Epidermal melanocyte (primary cell): ENCODE data around the gene RPL13A.

Source experiments
- DNase-seq: peaks from one replicate; pipeline ENCODE4 v3.0.0; 2011; ENCODE audit warnings: low spot score; ENCODE audit not compliant: insufficient read length

RPL13A gene

GRCh38 chr19:49479975-49480628, 7.3 kb upstream of the RPL13A start:
- DNase-seq, result no peak

- no peak for DNase-seq
These were observed 6.3 kb upstream of the RPL13A start for GRCh38 chr19:49481020-49481683.

- DNase-seq, result no peak
These were observed 1.2 kb upstream of the RPL13A start for GRCh38 chr19:49486232-49486631.

GRCh38 chr19:49486710-49487276, 615 bp upstream of the RPL13A start:
- DNase-seq, result no peak

GRCh38 chr19:49488046-49488862, 846 bp downstream of the RPL13A start:
- no peak for DNase-seq

GRCh38 chr19:49488863-49489537, 1.6 kb downstream of the RPL13A start:
- no peak for DNase-seq

- no peak for DNase-seq
These were observed 2.3 kb downstream of the RPL13A start for GRCh38 chr19:49489601-49490167.

GRCh38 chr19:49490287-49491029, 3.0 kb downstream of the RPL13A start:
- DNase-seq, result no peak

GRCh38 chr19:49491030-49491803, 3.8 kb downstream of the RPL13A start:
- no peak for DNase-seq

GRCh38 chr19:49491804-49492572, 4.6 kb downstream of the RPL13A start:
- no peak for DNase-seq

- DNase-seq, result no peak
These were observed 5.4 kb downstream of the RPL13A start for GRCh38 chr19:49492573-49493405.

GRCh38 chr19:49496574-49497008, 9.2 kb downstream of the RPL13A start:
- no peak for DNase-seq

- peak; percentile 68 for DNase-seq
These were observed 9.8 kb downstream of the RPL13A start for GRCh38 chr19:49497047-49497788.

GRCh38 chr19:49497789-49498103, 10.3 kb downstream of the RPL13A start:
- DNase-seq, result no peak

GRCh38 chr19:49498475-49498874, 11.1 kb downstream of the RPL13A start:
- no peak for DNase-seq

GRCh38 chr19:49499030-49499670, 11.7 kb downstream of the RPL13A start:
- no peak for DNase-seq
